GM18870 (cell line): Measurements from ENCODE around the gene F2RL2.

Source experiments
- ATAC-seq: cut with Tn5 transposase; IDR thresholded peaks from one replicate; pipeline ENCODE4 v1.9.1; 2021; ENCODE audit warnings: moderate library complexity; ENCODE audit not compliant: unreplicated experiment

Gene F2RL2, protein sequence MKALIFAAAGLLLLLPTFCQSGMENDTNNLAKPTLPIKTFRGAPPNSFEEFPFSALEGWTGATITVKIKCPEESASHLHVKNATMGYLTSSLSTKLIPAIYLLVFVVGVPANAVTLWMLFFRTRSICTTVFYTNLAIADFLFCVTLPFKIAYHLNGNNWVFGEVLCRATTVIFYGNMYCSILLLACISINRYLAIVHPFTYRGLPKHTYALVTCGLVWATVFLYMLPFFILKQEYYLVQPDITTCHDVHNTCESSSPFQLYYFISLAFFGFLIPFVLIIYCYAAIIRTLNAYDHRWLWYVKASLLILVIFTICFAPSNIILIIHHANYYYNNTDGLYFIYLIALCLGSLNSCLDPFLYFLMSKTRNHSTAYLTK

DNA sequence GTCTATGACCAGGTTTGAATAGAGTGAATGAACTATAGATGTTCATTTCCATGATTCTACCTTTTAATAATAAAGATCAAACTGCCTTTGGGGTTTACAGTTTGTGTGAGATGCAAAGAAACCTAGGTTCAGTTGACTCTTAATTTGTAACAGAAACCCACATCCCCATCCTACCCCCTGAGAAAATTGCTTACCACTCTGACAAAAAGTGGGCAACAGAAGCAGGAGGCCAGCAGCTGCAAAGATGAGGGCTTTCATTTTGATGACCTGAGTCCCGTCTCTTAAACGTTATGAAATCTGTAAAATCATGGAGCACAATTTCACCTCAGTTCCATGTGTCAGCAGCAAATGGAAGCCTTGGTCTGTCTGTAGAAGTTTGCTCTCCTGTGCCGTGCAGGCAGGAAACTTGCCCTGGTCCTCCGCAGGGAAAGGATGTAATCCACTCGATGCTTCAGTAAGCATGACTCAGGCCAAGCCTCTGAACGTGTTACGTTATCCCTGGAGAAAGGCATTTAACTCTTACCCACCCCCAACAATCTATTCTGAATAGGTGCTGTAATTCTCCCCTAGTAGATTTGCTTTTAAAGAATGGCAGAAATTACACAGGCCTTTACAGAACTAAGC lies at the start of gene F2RL2:
Gene F2RL2 (minus strand): TSS at position 431 of the 624 bp plus-strand sequence. CDS start 173 bp downstream, at position 258.
- ATAC-seq, result no peak

DNA sequence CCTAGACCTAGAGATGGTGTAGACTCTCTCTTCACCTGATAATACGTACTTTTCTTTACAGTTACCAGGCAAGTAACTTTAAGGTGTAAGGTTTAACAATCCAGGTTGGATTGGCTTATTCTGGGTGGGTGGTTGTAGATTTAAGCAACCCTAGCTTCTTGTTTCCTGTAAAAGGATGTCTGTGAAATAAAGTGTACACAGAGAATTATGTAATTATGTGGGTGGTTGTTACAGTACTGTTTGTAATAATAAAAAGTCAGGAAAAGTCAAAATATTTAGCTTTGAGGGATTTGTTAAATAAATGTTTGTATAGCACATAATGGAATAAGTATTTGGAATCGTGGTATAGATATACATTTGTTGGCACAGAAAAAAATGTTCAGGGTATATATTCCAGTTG lies 49.0 kb upstream of the F2RL2 start:
- no peak for ATAC-seq

DNA sequence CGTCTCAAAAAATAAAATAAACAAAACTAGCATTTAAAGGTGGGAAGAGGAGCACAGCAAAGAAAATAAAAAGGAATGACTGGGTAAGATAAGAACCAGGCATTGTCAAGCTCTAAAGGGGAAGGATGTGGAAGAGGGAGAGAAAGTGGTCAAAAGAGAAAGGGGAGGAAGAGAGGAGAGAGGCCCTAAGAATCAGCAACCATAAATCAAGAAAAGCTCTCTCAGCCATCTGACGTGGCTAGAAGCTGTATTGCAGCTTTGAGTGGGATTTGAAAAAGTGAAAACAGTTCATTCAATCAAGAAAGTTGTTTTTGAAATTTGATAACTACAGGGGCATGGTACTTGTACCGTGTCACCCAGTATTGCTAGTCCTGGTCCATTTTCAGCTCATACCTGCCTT lies 47.3 kb upstream of the F2RL2 start:
- no peak for ATAC-seq

DNA sequence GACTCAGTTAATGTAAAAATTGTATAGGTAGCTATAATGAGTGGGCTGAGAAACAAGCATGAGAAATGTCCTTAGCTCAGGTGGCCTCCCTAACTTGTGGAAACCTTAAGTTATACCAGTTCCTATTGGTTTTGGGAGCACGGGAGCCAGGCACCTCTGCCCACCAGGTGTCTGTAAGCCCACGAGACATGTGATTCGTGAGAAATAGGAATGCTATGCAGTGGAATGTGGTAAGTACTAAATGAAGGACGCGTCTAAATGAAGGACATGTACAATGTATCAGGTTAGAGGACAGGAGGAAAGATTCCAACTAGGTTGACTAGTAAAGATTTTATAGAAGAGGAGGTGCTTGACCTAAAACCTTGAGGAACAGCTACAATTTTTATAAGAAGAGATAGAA lies 46.0 kb upstream of the F2RL2 start:
- ATAC-seq, result no peak

DNA sequence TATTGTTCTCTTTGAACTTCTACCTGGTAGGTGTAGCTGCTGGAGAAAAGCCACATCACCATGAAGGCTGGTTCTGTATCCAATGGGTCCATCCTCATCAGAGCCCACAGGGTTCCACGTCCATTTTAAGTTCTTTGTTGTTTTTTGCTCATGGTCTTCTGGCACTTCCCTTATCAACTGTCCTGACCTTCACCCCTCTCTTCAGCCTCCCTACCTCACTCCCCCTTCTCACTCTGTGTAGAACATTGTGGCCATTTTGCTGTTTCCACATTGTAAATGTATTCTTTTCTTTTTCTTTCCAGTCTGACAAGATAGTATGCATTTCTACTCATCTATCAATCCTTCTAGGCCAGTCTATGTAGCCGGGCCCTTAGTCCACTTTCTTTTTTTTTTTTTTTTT lies 44.3 kb upstream of the F2RL2 start:
- ATAC-seq, result no peak

DNA sequence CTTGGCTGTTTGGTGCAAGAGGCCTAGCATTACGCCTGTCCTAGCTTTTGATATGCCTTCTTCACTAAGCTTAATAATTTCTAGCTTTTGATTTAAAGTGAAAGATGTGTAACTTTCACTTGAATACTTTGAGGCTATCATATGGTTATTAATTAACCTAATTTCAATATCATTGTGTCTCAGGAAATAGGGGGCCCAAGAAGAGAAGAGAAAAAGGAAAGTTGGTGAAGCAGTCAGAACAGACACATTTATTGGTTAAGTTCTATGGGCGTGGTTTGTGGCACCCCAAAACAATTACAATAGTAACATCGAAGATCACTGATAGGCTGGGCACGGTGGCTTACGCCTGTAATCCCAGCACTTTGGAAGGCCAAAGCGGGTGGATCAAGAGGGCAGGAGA lies 40.9 kb upstream of the F2RL2 start:
- no peak for ATAC-seq

DNA sequence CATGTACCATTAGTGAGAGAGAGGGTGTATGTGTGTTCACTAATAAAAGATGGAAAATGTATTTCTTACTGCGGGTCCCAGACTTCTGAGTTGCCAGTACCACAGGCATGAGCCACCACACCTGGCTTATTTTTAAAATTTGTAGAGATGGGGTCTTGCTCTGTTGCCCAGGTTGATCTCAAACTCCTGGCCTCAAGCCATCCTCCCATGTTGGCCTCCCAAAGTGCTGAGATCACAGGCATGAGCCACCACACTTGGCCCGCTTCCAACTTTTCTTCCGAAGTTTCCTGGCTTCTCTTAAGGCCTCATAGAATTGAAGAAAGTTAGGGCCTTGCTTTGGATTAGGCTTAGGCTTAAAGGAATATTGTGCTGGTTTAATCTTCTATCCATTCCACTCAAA lies 40.4 kb upstream of the F2RL2 start:
- ATAC-seq, result no peak

DNA sequence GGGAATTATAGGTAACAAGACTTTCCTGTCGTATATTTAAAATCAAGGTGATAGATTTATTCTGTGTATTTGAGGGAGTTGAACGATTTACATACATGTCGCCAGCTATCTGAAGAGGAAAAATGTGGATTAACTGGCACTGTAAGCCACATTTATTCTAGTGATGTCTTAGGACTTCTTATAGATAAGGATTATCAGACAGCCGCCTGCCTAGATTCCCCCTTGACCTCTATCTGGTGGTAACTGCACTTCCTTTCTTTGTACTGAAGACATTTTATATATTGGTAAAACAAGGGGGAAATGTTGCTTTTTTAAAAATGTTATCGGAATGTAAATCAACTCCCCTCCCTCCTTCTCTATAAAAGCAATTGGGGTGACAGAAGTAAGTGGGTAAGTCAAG lies 39.3 kb upstream of the F2RL2 start:
- no peak for ATAC-seq

DNA sequence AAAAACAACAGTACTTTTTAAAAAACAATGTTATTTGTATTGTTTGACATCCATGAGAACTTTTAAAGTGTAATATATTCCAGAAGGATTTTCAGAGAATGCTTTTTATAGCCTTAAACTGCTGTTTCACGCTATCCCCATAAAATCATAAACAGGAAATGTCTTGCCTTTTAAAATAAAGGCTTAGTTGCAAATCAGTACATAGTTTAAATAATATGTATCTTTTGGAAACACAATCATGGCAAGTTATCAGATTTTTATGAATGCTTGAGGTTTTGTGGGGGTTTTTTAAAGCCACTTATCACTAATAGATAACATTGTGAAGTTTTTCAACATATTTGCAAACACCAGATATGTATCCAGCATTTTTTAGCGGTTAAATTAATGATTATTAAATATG lies 37.2 kb upstream of the F2RL2 start:
- no peak for ATAC-seq

DNA sequence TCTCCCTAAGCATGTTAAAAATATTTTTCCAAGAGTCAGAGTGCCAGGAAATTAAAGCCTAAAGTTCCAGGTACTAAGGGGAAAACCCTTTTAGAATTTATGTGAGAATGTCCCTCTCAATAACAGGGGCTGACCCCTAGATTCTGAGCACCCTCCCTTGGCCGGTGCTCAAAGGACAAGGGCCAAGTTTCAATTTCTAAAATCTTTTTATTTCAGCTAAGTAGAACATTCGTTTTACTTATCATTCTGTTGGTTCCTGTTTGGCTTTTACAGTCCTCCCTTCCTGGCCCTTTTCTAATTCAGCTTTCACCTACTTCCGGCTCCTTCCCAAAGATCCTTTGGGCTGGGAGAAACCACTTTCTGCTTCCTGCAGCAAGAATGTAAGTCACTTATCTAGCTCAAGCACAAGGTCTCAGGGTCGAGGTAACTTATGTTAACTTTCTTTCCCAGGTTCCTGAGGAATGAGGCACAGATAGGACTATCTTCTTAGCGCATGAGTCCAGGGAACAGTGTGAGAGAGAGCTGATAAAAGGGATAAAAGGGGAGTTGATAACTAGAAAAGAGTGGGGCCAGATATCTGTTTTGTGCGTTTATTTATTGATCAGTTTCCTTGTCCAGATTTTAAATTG lies 34.6 kb upstream of the F2RL2 start:
- no peak for ATAC-seq

DNA sequence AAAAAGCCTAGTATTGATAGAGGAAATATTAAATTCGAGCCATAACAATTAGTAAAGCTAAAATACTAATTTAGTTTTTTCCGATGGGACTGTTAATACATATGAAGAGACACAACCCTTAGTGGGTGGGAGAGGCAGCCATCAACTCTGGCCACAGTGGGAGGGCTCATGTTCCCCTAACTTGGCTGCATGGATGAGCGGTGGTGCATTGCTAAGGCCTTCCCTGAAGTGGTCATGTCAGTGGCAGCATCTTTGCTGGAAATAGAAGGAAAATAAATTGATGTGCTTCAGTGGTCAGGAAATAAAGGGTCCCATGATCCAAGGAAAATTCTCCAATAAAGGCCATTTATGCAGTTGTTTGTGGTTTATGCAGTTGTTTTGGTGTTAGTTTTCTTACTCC lies 33.9 kb upstream of the F2RL2 start:
- no peak for ATAC-seq

DNA sequence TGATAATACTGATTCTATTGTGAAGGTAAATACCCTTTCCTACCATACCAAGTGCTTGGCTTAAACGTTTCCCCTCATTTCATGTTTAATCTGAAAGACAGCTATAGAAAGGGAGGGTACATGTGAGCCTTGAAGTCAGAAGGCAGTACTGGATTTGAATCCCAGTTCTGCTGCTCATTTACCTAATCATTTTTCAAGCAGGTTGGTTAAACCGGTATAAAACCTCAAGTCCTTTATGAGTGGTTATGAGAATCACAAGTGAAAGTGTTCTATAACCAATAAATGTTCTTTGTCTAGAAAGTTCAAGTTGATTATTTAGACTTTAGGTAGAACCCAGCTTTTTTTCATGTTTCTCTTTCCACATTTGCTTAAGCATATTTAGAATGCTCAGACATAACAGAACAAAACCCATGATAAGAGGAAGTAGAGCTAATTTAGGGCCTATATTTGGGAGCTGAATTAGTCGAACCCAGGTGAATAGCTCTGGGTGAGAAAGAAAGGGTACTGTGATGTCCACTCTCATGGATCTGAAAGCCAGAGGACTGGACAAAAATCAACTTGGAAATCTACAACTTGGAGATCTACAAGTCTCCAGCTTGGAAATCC lies 29.7 kb upstream of the F2RL2 start:
- ATAC-seq, result no peak

DNA sequence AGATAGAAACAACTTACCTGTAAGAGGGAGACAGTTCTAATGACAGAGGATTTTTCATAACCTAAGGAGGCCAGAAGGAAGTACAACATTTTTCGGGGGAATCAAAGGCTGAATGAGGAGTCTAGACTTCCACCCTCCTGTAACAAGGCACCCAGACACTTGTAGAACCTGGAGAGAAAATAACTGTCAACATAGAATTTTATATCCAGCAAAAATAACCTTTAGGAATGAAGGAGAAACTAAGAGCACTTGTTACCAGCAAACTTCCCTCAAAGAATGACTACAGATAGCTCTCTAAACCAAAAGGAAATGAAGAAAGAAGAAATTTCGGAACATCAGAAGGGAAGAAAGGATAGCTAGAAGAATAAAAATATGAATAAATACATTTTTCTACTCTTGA lies 25.9 kb upstream of the F2RL2 start:
- ATAC-seq, result no peak

DNA sequence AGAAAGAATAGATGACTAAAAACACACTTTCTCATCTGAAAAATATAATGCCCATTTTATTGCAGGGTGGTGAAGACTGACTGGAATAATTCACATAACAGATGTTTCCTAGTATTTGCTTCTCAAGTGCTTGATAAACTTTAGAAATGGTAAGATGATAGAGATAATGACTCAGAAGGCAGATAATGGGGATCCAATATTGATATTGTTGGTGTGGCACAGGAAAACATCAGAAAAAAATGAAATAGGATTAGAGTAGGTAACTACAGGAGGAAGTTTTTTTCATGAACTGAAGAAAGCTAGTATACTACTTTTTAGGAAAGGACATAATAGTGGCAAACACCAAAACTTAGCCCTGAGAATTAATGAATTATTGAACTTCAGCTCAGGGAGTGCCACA lies 20.2 kb upstream of the F2RL2 start:
- no peak for ATAC-seq

DNA sequence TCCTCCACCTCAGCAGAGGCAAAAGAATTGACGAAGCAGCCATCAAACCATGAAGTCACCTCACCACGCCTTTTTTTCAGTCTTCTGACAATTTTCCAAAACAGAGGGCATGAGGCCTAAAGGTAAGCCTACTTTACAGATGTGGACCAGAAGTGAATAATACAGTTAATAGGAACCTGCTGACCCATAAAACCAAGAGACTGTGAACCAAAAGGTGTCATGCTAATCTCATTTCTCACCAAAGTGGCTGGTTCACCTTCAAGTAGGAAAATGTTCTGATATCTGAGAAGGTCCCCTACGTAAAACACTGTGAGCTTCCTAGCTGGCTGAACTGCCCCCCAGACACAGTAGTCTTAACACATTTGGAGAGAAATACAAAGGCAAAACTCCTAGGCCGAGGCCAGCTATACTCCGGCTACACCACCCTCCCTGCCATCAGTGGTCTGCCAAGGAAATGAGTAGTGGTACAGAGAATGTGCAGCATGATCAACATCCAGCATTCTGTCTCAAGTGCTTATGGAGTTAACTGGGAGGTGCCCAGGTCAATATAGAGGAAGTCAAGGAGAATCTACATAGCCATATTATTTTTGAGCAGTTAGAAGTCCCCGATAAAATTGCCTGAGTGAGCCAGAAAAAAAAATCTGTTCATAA lies 19.3 kb upstream of the F2RL2 start:
- no peak for ATAC-seq

DNA sequence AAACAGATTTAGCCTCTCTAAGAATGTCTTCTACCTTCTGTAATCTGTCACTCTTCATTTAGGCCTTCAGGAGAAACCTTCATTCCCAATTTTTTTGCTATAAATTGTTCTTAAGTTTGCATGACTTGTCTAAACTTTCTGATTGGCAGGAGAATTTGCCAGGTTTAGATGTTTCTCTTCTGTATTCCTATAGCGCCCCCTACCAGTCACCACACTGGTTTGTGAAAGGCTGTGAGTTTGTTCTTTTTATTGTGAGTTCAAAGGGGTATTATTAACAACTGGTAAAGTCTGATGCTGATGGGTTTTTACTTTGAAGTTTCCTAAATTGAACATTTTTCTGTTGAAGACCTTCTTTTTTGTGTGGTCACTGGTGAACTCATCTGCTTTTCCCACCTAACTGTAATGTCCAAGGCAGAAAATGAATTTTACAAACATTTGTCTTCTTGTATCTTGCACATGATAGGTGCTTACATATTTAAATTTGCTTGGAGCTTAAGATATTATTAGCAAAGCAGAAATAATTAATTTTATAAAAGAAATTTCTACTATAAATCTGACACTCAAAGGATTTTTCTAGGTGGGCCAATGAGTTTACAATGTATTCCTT lies 18.4 kb upstream of the F2RL2 start:
- ATAC-seq, result no peak

DNA sequence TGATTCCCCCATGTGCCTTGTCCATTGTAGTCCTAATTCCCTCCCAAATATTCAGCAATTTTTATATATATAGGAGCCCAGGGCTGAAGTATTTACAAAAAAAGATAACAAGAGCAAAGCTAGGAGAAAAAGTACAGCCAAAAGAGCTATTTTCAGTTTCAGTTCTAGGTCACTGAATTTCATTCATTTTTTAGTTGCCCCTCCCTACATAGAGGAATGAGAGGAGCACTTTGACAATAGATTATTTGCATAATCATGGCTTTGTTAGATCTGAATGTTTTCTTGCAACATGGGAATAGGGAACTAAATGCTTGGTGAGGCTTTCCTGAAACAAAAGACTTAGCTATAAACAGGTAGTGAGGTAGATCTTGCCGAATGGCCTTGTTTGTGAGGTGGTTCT lies 15.3 kb upstream of the F2RL2 start:
- ATAC-seq, result no peak

DNA sequence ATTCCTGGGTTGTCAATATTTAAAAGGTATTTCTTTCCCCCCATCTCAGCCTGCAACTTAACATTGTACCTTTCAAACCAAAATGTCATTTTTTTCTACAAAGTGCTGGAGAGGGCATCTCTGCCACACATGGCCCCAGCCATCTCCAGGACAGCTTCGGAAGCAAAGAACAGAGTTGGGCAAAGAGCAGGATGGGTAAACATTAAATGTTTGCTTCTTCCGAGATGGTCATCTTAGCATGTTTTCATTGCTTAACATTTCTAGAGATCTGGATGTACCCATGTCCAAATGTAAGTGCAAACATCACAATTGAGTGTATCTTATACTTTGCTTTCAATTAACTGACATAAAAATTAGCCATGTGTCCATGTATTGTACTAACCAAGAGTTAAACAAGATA lies 14.3 kb upstream of the F2RL2 start:
- ATAC-seq, result no peak

DNA sequence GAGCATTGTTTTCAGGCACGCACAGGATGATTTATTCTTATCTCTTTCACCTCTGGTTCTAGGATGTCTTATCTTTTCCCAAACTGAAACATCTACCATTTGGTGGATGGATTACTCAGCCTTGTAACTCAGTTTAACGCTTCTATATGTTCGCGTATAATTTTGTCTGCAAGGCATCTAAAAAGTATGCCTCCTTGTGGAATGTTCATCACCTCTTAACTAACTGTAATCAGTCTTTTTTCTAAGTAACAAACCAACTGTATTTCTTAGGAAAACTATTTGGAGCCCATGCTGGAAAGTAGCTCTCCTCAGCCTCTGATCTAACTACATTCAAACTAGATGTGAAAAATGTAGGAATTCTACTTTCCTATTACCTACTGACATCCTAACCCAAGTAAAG lies 11.5 kb upstream of the F2RL2 start:
- ATAC-seq, result no peak

DNA sequence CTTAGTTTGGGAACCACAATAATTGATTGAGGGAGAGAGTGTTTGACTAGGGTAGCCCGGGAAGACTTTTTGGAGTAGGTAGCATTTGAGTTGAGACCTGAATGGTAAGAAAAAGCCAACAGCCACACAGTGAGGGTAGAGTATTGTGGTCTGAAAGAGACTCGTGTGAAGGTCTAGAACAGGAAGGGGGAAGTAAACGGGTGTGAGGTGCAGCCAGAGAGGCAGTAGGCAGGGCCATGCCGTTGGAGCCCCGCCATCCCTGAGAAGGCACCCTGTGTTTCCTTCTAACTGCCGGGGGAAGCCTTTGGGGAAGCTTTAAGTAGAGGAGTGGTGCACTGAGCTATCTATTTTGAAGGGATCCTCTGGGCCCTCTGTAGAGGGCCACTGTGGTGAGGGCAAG lies 3.5 kb upstream of the F2RL2 start:
- no peak for ATAC-seq
